Dedifferentiated amniotic fluid mesenchymal stem cell (primary cell): Measurements from ENCODE around the gene CEBPZOS.

Experiments
- DNase-seq: peaks from one replicate; pipeline ENCODE4 v3.0.0-alpha.2; 2016; ENCODE audit errors: extremely low spot score

CEBPZOS gene

GRCh38 chr2:37232131-37232933, 36.0 kb downstream of the CEBPZOS start:
- no peak for DNase-seq

- DNase-seq = no peak
Observed at GRCh38 chr2:37243435-37243834, 47.1 kb downstream of the CEBPZOS start.

GRCh38 chr2:37244017-37244416, 47.7 kb downstream of the CEBPZOS start:
- DNase-seq = no peak

GRCh38 chr2:37244755-37245154, 48.5 kb downstream of the CEBPZOS start:
- DNase-seq = no peak

GRCh38 chr2:37246205-37246604, 49.9 kb downstream of the CEBPZOS start:
- no peak for DNase-seq

- no peak for DNase-seq
Observed at GRCh38 chr2:37250869-37251740, 54.8 kb downstream of the CEBPZOS start.
